H1 (cell line): ENCODE results near the gene NEGR1.

Experiments used
- ATF3 ChIP-seq: IDR thresholded peaks from 2 replicates; pipeline ENCODE4 v1.6.1; 2011; ENCODE audit warnings: low read depth, mild to moderate bottlenecking, low read length; ENCODE audit not compliant: insufficient read depth
- CBX8 ChIP-seq: fragments of 300-800, 300-1000 bp; sonication (generic); IDR thresholded peaks from 2 replicates; pipeline ENCODE4 v1.7.1; 2016; ENCODE audit warnings: low read depth, low read length, borderline replicate concordance
- EZH2 ChIP-seq: fragments of 200-600 bp; sonication (generic); IDR thresholded peaks from 2 replicates; pipeline ENCODE4 v1.7.1; 2012; ENCODE audit warnings: low read depth, mild to moderate bottlenecking, moderate library complexity, low read length, inconsistent platforms; ENCODE audit not compliant: severe bottlenecking
- FOSL1 ChIP-seq: IDR thresholded peaks from 2 replicates; pipeline ENCODE4 v1.6.1; 2011; ENCODE audit warnings: mild to moderate bottlenecking, low read depth, low read length, moderate library complexity; ENCODE audit not compliant: insufficient read depth
- GABPA ChIP-seq: IDR thresholded peaks from 2 replicates; pipeline ENCODE4 v1.6.1; 2011; ENCODE audit warnings: mild to moderate bottlenecking, low read length, moderate library complexity, borderline replicate concordance; ENCODE audit not compliant: insufficient read depth
- JUN ChIP-seq: IDR thresholded peaks from 2 replicates; pipeline ENCODE4 v1.6.1; 2011; ENCODE audit warnings: low read depth, mild to moderate bottlenecking, improper control_type of control experiment, low read length
- POLR2A ChIP-seq, 2 experiments: IDR thresholded peaks; 1 replicate in 1 of 2; 2 replicates in 1 of 2; pipeline ENCODE4 v1.6.1; 2011; ENCODE audit warnings: low read depth in 2 of 2, low read length in 2 of 2, mild to moderate bottlenecking in 2 of 2; ENCODE audit errors: control extremely low read depth in 1 of 2
- RXRA ChIP-seq: IDR thresholded peaks from 2 replicates; pipeline ENCODE4 v1.6.1; 2011; ENCODE audit warnings: low read depth, mild to moderate bottlenecking, low read length, moderate library complexity; ENCODE audit not compliant: insufficient read depth
- SIN3A ChIP-seq, 2 experiments: IDR thresholded peaks in 1 of 2; conservative IDR thresholded peaks in 1 of 2; 2 replicates each; pipeline ENCODE4 v1.6.1; 2011 to 2012; ENCODE audit warnings: low read length in 2 of 2, improper control_type of control experiment in 1 of 2, low read depth in 1 of 2, mild to moderate bottlenecking in 1 of 2
- SUZ12 ChIP-seq: fragments of 200-600 bp; sonication (generic); IDR thresholded peaks from 2 replicates; pipeline ENCODE4 v1.6.1; 2012; ENCODE audit warnings: mild to moderate bottlenecking, inconsistent platforms, low read length, moderate library complexity, mixed read lengths
- TAF1 ChIP-seq: IDR thresholded peaks from 2 replicates; pipeline ENCODE4 v1.6.1; 2011; ENCODE audit warnings: mild to moderate bottlenecking, low read depth, low read length
- TEAD4 ChIP-seq: IDR thresholded peaks from 2 replicates; pipeline ENCODE4 v1.6.1; 2012; ENCODE audit warnings: low read depth, low read length, inconsistent platforms, mixed read lengths
- ZNF274 ChIP-seq: IDR thresholded peaks from 2 replicates; pipeline ENCODE4 v1.7.0; 2012; ENCODE audit warnings: low read length, borderline replicate concordance; ENCODE audit errors: extremely low read depth
- TF ChIP-seq, protein P1 (sequence below), 3 experiments: IDR thresholded peaks; 1 replicate in 2 of 3; 2 replicates in 1 of 3; pipeline versions ENCODE4 v1.5.1 to v1.6.1; 2011; ENCODE audit warnings: low read length in 3 of 3, mild to moderate bottlenecking in 3 of 3, inconsistent platforms in 2 of 3, low read depth in 1 of 3, moderate library complexity in 1 of 3; ENCODE audit not compliant: insufficient read depth in 1 of 3; ENCODE audit errors: control extremely low read depth in 1 of 3

GRCh38 chr1:71521655-71522264, 760.6 kb downstream of the NEGR1 start:
- TF ChIP-seq TAF1 = no peak
- TF ChIP-seq SIN3A (conservative IDR thresholded peaks at IDR 0.05 in 1 of 2, IDR thresholded peaks at IDR 0.05 in 1 of 2; ENCODE audit: low read depth in 1 of 2, low read length in 2 of 2) = no peak
- TF ChIP-seq, protein P1, sequence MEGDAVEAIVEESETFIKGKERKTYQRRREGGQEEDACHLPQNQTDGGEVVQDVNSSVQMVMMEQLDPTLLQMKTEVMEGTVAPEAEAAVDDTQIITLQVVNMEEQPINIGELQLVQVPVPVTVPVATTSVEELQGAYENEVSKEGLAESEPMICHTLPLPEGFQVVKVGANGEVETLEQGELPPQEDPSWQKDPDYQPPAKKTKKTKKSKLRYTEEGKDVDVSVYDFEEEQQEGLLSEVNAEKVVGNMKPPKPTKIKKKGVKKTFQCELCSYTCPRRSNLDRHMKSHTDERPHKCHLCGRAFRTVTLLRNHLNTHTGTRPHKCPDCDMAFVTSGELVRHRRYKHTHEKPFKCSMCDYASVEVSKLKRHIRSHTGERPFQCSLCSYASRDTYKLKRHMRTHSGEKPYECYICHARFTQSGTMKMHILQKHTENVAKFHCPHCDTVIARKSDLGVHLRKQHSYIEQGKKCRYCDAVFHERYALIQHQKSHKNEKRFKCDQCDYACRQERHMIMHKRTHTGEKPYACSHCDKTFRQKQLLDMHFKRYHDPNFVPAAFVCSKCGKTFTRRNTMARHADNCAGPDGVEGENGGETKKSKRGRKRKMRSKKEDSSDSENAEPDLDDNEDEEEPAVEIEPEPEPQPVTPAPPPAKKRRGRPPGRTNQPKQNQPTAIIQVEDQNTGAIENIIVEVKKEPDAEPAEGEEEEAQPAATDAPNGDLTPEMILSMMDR (IDR thresholded peaks at IDR 0.05; ENCODE audit: control extremely low read depth in 1 of 3, insufficient read depth in 1 of 3, low read depth in 1 of 3, low read length in 3 of 3) = peak in 2 of 3 experiments; percentile 60 to 67; a peak in 3 of 4 replicates
- TF ChIP-seq CBX8 = no peak
- TF ChIP-seq EZH2 = no peak
- TF ChIP-seq GABPA = no peak
- TF ChIP-seq JUN = no peak
- TF ChIP-seq POLR2A (IDR thresholded peaks at IDR 0.05; ENCODE audit: control extremely low read depth in 1 of 2, low read depth in 2 of 2, low read length in 2 of 2) = no peak
- TF ChIP-seq ATF3 = no peak
- TF ChIP-seq RXRA = no peak
- no peak for TF ChIP-seq SUZ12
- TF ChIP-seq TEAD4 = no peak
- no peak for TF ChIP-seq ZNF274
- no peak for TF ChIP-seq FOSL1
